GM10248 (cell line): ENCODE data around the gene UPF2.

Experiments
- CTCF ChIA-PET: fragments of 300-600 bp; sonication (Branson Sonifier 250); formaldehyde crosslinking; extraction: SDS; loops from one replicate; lab custom pipeline; 2021; ENCODE audit warnings: antibody characterized with exemption; lab: Yijun Ruan, JAX
- POLR2A ChIA-PET: fragments of 350-650 bp; sonication (Branson Sonifier 250); formaldehyde crosslinking; extraction: SDS; loops from one replicate; lab custom pipeline; 2020; ENCODE audit warnings: antibody characterized with exemption; lab: Yijun Ruan, JAX
- DNase-seq: peaks from one replicate; pipeline ENCODE4 v3.0.0; 2012; ENCODE audit errors: extremely low spot score
- TF ChIP-seq, protein P1 (sequence below): IDR thresholded peaks from 2 replicates; pipeline ENCODE4 v1.5.1; 2012; ENCODE audit warnings: mild to moderate bottlenecking, low read depth; ENCODE audit errors: extremely low read depth, missing control alignments, control extremely low read depth

The UPF2 gene

DNA sequence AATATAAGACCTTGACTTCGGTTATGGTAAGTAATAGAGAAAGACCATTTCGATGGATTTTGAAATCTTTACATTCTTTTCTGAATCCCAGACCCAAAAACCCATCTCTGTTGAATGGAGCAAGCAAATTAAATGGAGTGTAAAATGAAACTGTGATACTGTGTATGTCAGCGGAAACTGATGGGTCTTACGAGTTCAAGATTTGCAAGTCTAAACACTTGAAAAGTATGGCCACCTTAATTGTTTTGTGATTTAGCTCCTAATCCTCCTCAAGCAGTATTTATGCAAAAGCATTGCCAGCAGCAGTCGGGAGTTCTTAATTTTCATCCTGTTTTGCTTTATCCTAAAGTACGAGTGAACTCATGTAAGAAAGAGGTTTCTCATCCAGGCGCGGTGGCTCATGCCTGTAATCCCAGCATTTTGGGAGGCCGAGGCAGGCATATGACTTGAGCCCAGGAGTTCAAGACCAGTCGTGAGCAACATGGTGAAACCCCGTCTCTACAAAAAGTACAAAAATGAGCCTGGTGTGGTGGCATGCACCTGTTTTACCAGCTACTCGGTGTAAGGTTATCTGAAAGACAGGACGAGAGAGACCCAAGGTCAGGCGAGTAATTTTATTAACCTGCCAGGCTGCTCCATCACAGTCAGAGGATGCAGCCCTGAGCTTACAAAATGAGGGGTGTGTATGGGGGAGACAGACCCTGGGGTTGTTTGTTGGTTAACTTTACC, 20.3 kb upstream of the UPF2 start:
- POLR2A ChIA-PET = no interaction called here
- CTCF ChIA-PET = interaction anchor here (1.3 to 2.1 kb wide), 2 partner anchors 11 to 19 kb away, joined by 3 to 7 read pairs; partner anchors contain the start of gene UPF2

GRCh38 chr10:12061124-12061523, 18.5 kb upstream of the UPF2 start:
- CTCF ChIA-PET = interaction anchor here (1.1 to 1.5 kb wide), 2 partner anchors 10 to 12 kb away, joined by 3 read pairs; no protein-coding TSS in a partner anchor
- POLR2A ChIA-PET = interaction anchor here (0.6 kb wide), 1 partner anchor 29 kb away, joined by 3 read pairs; no protein-coding TSS in a partner anchor
- TF ChIP-seq, protein P1, sequence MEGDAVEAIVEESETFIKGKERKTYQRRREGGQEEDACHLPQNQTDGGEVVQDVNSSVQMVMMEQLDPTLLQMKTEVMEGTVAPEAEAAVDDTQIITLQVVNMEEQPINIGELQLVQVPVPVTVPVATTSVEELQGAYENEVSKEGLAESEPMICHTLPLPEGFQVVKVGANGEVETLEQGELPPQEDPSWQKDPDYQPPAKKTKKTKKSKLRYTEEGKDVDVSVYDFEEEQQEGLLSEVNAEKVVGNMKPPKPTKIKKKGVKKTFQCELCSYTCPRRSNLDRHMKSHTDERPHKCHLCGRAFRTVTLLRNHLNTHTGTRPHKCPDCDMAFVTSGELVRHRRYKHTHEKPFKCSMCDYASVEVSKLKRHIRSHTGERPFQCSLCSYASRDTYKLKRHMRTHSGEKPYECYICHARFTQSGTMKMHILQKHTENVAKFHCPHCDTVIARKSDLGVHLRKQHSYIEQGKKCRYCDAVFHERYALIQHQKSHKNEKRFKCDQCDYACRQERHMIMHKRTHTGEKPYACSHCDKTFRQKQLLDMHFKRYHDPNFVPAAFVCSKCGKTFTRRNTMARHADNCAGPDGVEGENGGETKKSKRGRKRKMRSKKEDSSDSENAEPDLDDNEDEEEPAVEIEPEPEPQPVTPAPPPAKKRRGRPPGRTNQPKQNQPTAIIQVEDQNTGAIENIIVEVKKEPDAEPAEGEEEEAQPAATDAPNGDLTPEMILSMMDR = no peak
- no peak for DNase-seq

More for the DNA sequence above, 20.3 kb upstream of the UPF2 start:
- TF ChIP-seq, protein P1 = no peak
- no peak for DNase-seq

DNA sequence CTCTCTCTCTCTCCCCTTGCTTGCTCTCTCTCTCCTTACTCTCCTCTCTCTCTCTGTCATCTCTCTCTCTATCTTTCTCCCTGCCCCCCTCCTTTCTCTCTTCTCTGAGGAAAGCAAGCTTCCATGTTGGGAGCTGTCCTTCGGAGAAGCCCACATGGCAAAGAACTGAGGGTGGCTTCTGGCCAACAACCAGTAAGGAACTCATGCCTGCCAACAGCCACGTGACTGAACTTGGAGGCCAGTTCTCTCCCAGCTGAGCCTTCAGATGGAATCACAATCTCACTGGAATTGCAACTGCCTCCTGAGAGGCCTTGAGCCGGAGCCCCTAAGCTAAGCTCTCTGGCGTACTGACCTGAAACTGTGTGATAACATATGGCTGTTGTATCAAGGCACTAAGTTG, 14.1 kb upstream of the UPF2 start:
- TF ChIP-seq, protein P1 = no peak
- no peak for DNase-seq
- ChIA-PET CTCF (no interaction called here), POLR2A (interaction anchor here (0.6 kb wide), 1 partner anchor 13 kb away, joined by 4 read pairs; no protein-coding TSS in a partner anchor)

DNA sequence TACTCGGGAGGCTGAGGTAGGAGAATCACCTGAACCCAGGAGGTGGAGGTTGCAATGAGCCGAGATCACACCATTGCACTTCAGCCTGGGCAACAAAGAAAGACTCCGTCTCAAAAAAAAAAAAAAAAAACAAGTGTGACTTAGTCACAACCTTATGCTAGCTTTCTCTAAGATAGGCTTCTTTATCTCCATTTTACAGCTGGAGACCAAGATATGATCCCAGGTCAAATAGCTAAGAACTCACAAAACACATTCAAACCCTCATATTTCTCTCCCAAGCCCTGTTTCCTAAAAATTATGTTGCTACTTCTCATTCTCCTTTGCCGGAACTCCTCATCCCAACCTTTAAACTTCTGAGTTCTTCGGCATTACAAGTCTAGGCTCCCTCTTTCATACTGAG, 13.1 kb upstream of the UPF2 start:
- ChIA-PET POLR2A (interaction anchor here (0.6 to 0.7 kb wide), 2 partner anchors 11 to 507 kb away, joined by 3 to 4 read pairs; no protein-coding TSS in a partner anchor), CTCF (interaction anchor here (1.3 to 1.4 kb wide), 2 partner anchors 11 to 14 kb away, joined by 4 to 5 read pairs; no protein-coding TSS in a partner anchor)
- TF ChIP-seq, protein P1 = no peak
- no peak for DNase-seq

GRCh38 chr10:12051241-12051640, 8.6 kb upstream of the UPF2 start:
- ChIA-PET CTCF (interaction anchor here (0.7 to 2.5 kb wide), 4 partner anchors 9 to 64 kb away, joined by 3 to 9 read pairs (median 4); partner anchors contain the start of gene DHTKD1), POLR2A (interaction anchor here (0.6 to 0.9 kb wide), 2 partner anchors 9 to 142 kb away, joined by 4 read pairs; partner anchors contain the start of gene UPF2)
- DNase-seq = no peak
- TF ChIP-seq, protein P1 = no peak

DNA sequence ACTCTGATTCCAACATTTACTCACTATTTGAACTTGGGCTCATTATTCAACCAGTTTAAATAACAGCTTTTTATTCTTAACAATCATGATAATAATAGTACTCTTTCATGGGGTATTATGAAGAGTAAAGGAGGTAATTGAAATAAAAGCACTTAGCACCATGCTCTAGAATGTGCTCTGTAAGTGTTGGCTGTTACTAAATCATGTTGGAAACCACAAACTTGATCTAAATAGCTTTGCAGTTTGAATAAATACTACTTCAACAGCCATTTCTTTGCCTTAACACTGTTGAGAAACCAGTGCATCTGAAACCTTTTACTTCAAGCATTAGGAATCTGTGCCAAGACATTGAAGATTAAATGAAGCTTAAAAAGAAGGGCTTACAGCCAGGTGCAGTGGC, 7.9 kb upstream of the UPF2 start:
- DNase-seq = no peak
- TF ChIP-seq, protein P1 = no peak
- POLR2A ChIA-PET = interaction anchor here (0.9 kb wide), 1 partner anchor 8 kb away, joined by 4 read pairs; the partner anchor contains the start of gene UPF2
- CTCF ChIA-PET = interaction anchor here (0.9 to 2.5 kb wide), 4 partner anchors 8 to 63 kb away, joined by 3 to 9 read pairs (median 4); partner anchors contain the start of gene DHTKD1
